ENCODE measurements around the gene NCOA6.
"Not testable (repeated sequence)": the region's sequence is repeated elsewhere in the genome, so short reads cannot be mapped to it uniquely, and the experiment has no call there.

The NCOA6 gene

GRCh38 chr20:34716921-34717229, 108.6 kb downstream of the NCOA6 start:
- Histone ChIP-seq H3K9me2 (replicated peaks; ENCODE audit: insufficient read depth, low read length) (no peaks in the 10 kb centered on the region), H3K27ac (ENCODE audit: low read length) (no peak overlapping the region), H3K4me1 (ENCODE audit: low read length) (peaks cover 16% of the 10 kb centered on the region), H3K27me3 (replicated peaks; ENCODE audit: insufficient read depth, low read length) (no peaks in the 10 kb centered on the region), H3K4me2 (ENCODE audit: low read depth, low read length) (no peak overlapping the region), H3F3A (ENCODE audit: insufficient read depth, low read length) (no peaks in the 10 kb centered on the region; the same call in 1 of the 2 replicates), H3K9ac (ENCODE audit: low read length) (no peak overlapping the region), H3K9me3 (replicated peaks; ENCODE audit: insufficient read depth, low read length) (no peaks in the 10 kb centered on the region), H4K20me1 (ENCODE audit: insufficient read depth, low read length) (no peaks in the 10 kb centered on the region), H2AFZ (ENCODE audit: low read length) (no peak overlapping the region), H3K79me2 (ENCODE audit: low read length) (no peaks in the 10 kb centered on the region), H3K4me3 (ENCODE audit: low read length) (no peak overlapping the region), H3K36me3 (replicated peaks; ENCODE audit: insufficient read depth, low read length) (no peaks in the 10 kb centered on the region)
- no peak for TF ChIP-seq EZH2 (optimal IDR thresholded peaks at IDR 0.05; ENCODE audit: low read depth, low read length)
- no peak for TF ChIP-seq CTCF (IDR thresholded peaks at IDR 0.05; ENCODE audit: low read length)
- DNase-seq, result no peak

GRCh38 chr20:34715384-34715783, 110.1 kb downstream of the NCOA6 start:
- Histone ChIP-seq H4K20me1 (ENCODE audit: insufficient read depth, low read length) (no peaks in the 10 kb centered on the region), H3K9me3 (replicated peaks; ENCODE audit: insufficient read depth, low read length) (no peaks in the 10 kb centered on the region), H3K4me1 (ENCODE audit: low read length) (peaks cover 14% of the 10 kb centered on the region), H3K9me2 (replicated peaks; ENCODE audit: insufficient read depth, low read length) (no peaks in the 10 kb centered on the region), H3F3A (ENCODE audit: insufficient read depth, low read length) (no peaks in the 10 kb centered on the region; the same call in 1 of the 2 replicates), H3K79me2 (ENCODE audit: low read length) (no peaks in the 10 kb centered on the region; the same call in 1 of the 2 replicates), H3K9ac (ENCODE audit: low read length) (no peak overlapping the region), H2AFZ (ENCODE audit: low read length) (no peak overlapping the region), H3K27me3 (replicated peaks; ENCODE audit: insufficient read depth, low read length) (no peaks in the 10 kb centered on the region), H3K4me3 (ENCODE audit: low read length) (no peak overlapping the region), H3K27ac (ENCODE audit: low read length) (no peak overlapping the region), H3K36me3 (replicated peaks; ENCODE audit: insufficient read depth, low read length) (no peaks in the 10 kb centered on the region), H3K4me2 (ENCODE audit: low read depth, low read length) (no peak overlapping the region)
- no peak for TF ChIP-seq EZH2phosphoT487 (IDR thresholded peaks at IDR 0.05; ENCODE audit: low read length)
- no peak for TF ChIP-seq CTCF (IDR thresholded peaks at IDR 0.05; ENCODE audit: low read length)
- no peak for TF ChIP-seq EZH2 (optimal IDR thresholded peaks at IDR 0.05; ENCODE audit: low read depth, low read length)
- DNase-seq, result no peak

- not testable (repeated sequence) for H3K9me3 ChIP-seq (replicated peaks; ENCODE audit: insufficient read depth, low read length); H3K4me1 ChIP-seq (ENCODE audit: low read length); H3K27ac ChIP-seq (ENCODE audit: low read length); DNase-seq; H4K20me1 ChIP-seq (ENCODE audit: insufficient read depth, low read length); H3K27me3 ChIP-seq (replicated peaks; ENCODE audit: insufficient read depth, low read length); H3K36me3 ChIP-seq (replicated peaks; ENCODE audit: insufficient read depth, low read length); H3K79me2 ChIP-seq (ENCODE audit: low read length); H3K4me2 ChIP-seq (ENCODE audit: low read depth, low read length); H3K4me3 ChIP-seq (ENCODE audit: low read length); H3F3A ChIP-seq (ENCODE audit: insufficient read depth, low read length); H2AFZ ChIP-seq (ENCODE audit: low read length); H3K9ac ChIP-seq (ENCODE audit: low read length); H3K9me2 ChIP-seq (replicated peaks; ENCODE audit: insufficient read depth, low read length)
Measured at GRCh38 chr20:34713944-34714515, 111.4 kb downstream of the NCOA6 start.

GRCh38 chr20:34713194-34713943, 112.1 kb downstream of the NCOA6 start:
- Histone ChIP-seq H3K36me3 (replicated peaks; ENCODE audit: insufficient read depth, low read length) (no peaks in the 10 kb centered on the region), H4K20me1 (ENCODE audit: insufficient read depth, low read length) (no peaks in the 10 kb centered on the region), H3K27me3 (replicated peaks; ENCODE audit: insufficient read depth, low read length) (no peaks in the 10 kb centered on the region), H3K4me1 (ENCODE audit: low read length) (peaks cover 4% of the 10 kb centered on the region; the same call in 1 of the 2 replicates), H3K4me3 (ENCODE audit: low read length) (no peak overlapping the region), H3K79me2 (ENCODE audit: low read length) (no peaks in the 10 kb centered on the region; the same call in 1 of the 2 replicates), H3K9ac (ENCODE audit: low read length) (no peak overlapping the region), H3F3A (ENCODE audit: insufficient read depth, low read length) (peaks cover 5% of the 10 kb centered on the region; the same call in 1 of the 2 replicates), H3K27ac (ENCODE audit: low read length) (no peak overlapping the region), H2AFZ (ENCODE audit: low read length) (no peak overlapping the region), H3K4me2 (ENCODE audit: low read depth, low read length) (no peak overlapping the region), H3K9me3 (replicated peaks; ENCODE audit: insufficient read depth, low read length) (no peaks in the 10 kb centered on the region), H3K9me2 (replicated peaks; ENCODE audit: insufficient read depth, low read length) (no peaks in the 10 kb centered on the region)
- TF ChIP-seq EZH2phosphoT487 (IDR thresholded peaks at IDR 0.05; ENCODE audit: low read length) (no peak), CTCF (IDR thresholded peaks at IDR 0.05; ENCODE audit: low read length) (no peak), EZH2 (optimal IDR thresholded peaks at IDR 0.05; ENCODE audit: low read depth, low read length) (no peak)
- DNase-seq, result no peak

Measured in MM.1S (cell line).